ENCODE data around the gene PLXDC2. TPM values are rescaled to one million over a fixed set of nuclear protein-coding genes. Genes with fewer than 3 reads are reported as not detected.

The PLXDC2 gene
- total and polyA plus RNA-seq, 2 donors from 2014 or later: 11.9 to 42.1 TPM

DNA sequence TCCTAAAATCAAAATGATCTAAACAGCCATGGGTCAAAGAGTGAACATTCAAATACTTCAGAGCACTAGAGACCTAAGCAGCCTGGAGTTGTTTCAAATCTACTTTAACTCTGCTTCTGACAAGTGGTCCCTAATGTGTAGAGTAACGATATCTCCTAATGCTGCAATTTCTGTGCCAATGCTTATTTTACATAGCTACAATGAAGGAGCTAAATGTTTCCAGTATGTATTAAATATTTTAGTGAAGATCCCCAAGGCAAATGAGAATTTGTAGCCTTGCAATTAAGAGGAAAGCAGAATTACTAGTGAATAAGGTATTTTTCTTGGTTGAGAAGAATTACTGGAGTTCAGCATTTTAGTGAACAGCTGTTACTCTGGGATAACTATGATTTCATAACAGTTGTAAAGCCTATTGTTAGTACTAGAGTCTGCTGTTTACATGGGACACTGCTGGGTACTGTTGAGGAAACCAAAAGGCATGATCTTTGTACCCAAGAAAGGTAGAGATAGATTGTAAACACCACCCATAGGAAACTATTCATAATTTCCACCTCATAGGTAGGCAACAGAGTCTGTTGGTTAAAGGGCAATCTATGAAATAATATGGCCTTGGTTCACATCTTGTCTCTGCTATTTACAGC is 271.9 kb downstream of the PLXDC2 start:
- H3K4me1 ChIP-seq (ENCODE audit: control insufficient read depth in 2 of 3, insufficient read depth in 2 of 3, low read depth in 1 of 3, low read length in 3 of 3): peaks cover 0 to 7% (median 2%) of the 10 kb centered on the region in 3 donors
- H3K27ac ChIP-seq (ENCODE audit: low read depth in 2 of 2, low read length in 2 of 2): no peak overlapping the region
- peaks cover 0 to 3% (median 0%) of the 10 kb centered on the region in 3 donors for H3K9me3 ChIP-seq (ENCODE audit: control insufficient read depth in 2 of 3, insufficient read depth in 1 of 3, low read length in 3 of 3)
- DNase-seq (no peak), FAIRE-seq (no peak)
- TF ChIP-seq, protein P1, sequence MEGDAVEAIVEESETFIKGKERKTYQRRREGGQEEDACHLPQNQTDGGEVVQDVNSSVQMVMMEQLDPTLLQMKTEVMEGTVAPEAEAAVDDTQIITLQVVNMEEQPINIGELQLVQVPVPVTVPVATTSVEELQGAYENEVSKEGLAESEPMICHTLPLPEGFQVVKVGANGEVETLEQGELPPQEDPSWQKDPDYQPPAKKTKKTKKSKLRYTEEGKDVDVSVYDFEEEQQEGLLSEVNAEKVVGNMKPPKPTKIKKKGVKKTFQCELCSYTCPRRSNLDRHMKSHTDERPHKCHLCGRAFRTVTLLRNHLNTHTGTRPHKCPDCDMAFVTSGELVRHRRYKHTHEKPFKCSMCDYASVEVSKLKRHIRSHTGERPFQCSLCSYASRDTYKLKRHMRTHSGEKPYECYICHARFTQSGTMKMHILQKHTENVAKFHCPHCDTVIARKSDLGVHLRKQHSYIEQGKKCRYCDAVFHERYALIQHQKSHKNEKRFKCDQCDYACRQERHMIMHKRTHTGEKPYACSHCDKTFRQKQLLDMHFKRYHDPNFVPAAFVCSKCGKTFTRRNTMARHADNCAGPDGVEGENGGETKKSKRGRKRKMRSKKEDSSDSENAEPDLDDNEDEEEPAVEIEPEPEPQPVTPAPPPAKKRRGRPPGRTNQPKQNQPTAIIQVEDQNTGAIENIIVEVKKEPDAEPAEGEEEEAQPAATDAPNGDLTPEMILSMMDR (IDR thresholded peaks at IDR 0.05; ENCODE audit: borderline replicate concordance, extremely low read depth, insufficient read depth): no peak
- H3K9ac ChIP-seq (ENCODE audit: low read length in 3 of 3): no peak overlapping the region
- no peaks in the 10 kb centered on the region for H3K27me3 ChIP-seq (ENCODE audit: control insufficient read depth, insufficient read depth, low read length)
- no peak overlapping the region for H3K4me3 ChIP-seq (ENCODE audit: low read length in 3 of 3)
- intact Hi-C loops (cut with DNase I): no loop called here
- H3K36me3 ChIP-seq (ENCODE audit: control insufficient read depth in 2 of 3, insufficient read depth in 3 of 3, low read length in 3 of 3): no peaks in the 10 kb centered on the region

DNA sequence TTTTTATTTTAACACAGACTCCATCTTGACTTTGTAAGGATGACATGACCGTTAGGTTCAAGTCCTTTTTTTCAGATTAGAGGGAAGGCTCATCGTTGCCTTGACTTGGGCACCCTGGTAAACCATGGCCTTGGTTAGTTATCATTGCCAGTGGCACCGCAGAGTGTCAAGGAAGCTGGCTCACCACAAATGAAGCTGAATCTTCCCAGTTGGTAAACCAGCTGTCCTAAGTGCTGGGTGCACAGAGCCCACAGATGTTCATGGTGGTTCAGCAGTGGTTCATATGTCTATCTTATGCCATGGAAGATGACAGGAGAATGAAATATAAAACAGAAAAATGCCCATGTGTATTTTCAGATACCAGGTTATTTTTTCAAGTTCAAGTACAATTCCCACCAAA is 273.6 kb downstream of the PLXDC2 start:
- intact Hi-C loops (cut with DNase I): no loop called here
- no peak overlapping the region for H3K4me3 ChIP-seq (ENCODE audit: low read length in 3 of 3)

DNA sequence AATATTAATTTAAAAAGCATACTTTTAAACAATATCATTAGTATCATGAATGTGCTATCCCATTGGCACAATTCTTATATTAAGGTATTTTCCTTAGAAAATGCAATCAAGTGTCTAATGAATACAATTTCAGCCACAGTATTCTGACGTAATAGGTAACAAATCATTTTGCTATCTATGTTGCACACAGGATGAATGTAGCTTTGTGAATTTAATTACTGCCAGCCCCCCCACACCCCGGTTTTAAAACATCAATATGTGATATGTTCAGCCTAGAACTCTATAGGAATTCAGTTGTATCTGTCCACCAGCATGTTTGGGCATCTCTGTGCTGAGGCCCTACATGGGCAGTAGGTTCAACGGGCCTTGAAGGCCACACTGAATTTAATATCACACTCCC is 274.6 kb downstream of the PLXDC2 start:
- Histone ChIP-seq H3K27ac (ENCODE audit: low read depth in 2 of 2, low read length in 2 of 2) (no peak overlapping the region), H3K4me1 (ENCODE audit: control insufficient read depth in 2 of 3, insufficient read depth in 2 of 3, low read depth in 1 of 3, low read length in 3 of 3) (peaks cover 0 to 14% (median 3%) of the 10 kb centered on the region in 3 donors), H3K36me3 (ENCODE audit: control insufficient read depth in 2 of 3, insufficient read depth in 3 of 3, low read length in 3 of 3) (no peaks in the 10 kb centered on the region), H3K9me3 (ENCODE audit: control insufficient read depth in 2 of 3, insufficient read depth in 1 of 3, low read length in 3 of 3) (peaks cover 0 to 3% (median 0%) of the 10 kb centered on the region in 3 donors), H3K27me3 (ENCODE audit: control insufficient read depth, insufficient read depth, low read length) (no peaks in the 10 kb centered on the region), H3K9ac (ENCODE audit: low read length in 3 of 3) (no peak overlapping the region), H3K4me3 (ENCODE audit: low read length in 3 of 3) (no peak overlapping the region)
- intact Hi-C loops (cut with DNase I): no loop called here
- no peak for FAIRE-seq
- DNase-seq: no peak
- TF ChIP-seq, protein P1 (IDR thresholded peaks at IDR 0.05; ENCODE audit: borderline replicate concordance, extremely low read depth, insufficient read depth): no peak

More for the DNA sequence above, 273.6 kb downstream of the PLXDC2 start:
- Histone ChIP-seq H3K9ac (ENCODE audit: low read length in 3 of 3) (no peak overlapping the region), H3K4me1 (ENCODE audit: control insufficient read depth in 2 of 3, insufficient read depth in 2 of 3, low read depth in 1 of 3, low read length in 3 of 3) (peaks cover 0 to 14% (median 2%) of the 10 kb centered on the region in 3 donors), H3K9me3 (ENCODE audit: control insufficient read depth in 2 of 3, insufficient read depth in 1 of 3, low read length in 3 of 3) (peaks cover 0 to 3% (median 0%) of the 10 kb centered on the region in 3 donors), H3K27me3 (ENCODE audit: control insufficient read depth, insufficient read depth, low read length) (no peaks in the 10 kb centered on the region), H3K36me3 (ENCODE audit: control insufficient read depth in 2 of 3, insufficient read depth in 3 of 3, low read length in 3 of 3) (no peaks in the 10 kb centered on the region), H3K27ac (ENCODE audit: low read depth in 2 of 2, low read length in 2 of 2) (no peak overlapping the region)
- no peak for DNase-seq
- no peak for FAIRE-seq
- TF ChIP-seq, protein P1 (IDR thresholded peaks at IDR 0.05; ENCODE audit: borderline replicate concordance, extremely low read depth, insufficient read depth): no peak

All from kidney (tissue), 14 donors.